ENCODE data around the gene DCST1.

GRCh38 chr1:154987326-154987725 is 46.3 kb upstream of the DCST1 start:
- TF ChIP-seq GATA2 (IDR thresholded peaks at IDR 0.05; ENCODE audit: low read depth, low read length) = no peak
- TF ChIP-seq GATA3 (IDR thresholded peaks at IDR 0.05; ENCODE audit: low read depth, low read length) = no peak

Measured in SH-SY5Y (cell line).